Transverse colon (tissue), 4 donors: Measurements from ENCODE around the gene UBE2L5. TPM values are rescaled to one million over a fixed set of nuclear protein-coding genes. Genes with fewer than 3 reads are reported as not detected.
A peak's percentile ranks its signal among the peaks of the same experiment; 100 is the strongest.
"Not testable (repeated sequence)": the region's sequence is repeated elsewhere in the genome, so short reads cannot be mapped to it uniquely, and the experiment has no call there.

ENCODE experiments used
- DNase-seq: peaks from one replicate; pipeline ENCODE4 v3.0.0-alpha.2; 2019
- H3K27ac ChIP-seq, 4 donors: fragments of 200-600 bp; sonication (generic); 2 replicates each; pipeline ENCODE4 v1.5.1; 2016 to 2018; ENCODE audit warnings: inconsistent platforms in 4 of 4
- H3K27me3 ChIP-seq: fragments of 200-600 bp; sonication (generic); 2 replicates; pipeline ENCODE4 v1.5.1; 2017; ENCODE audit warnings: inconsistent platforms
- H3K36me3 ChIP-seq, 4 donors: fragments of 200-600 bp; sonication (generic); 2 replicates each; pipeline ENCODE4 v1.5.1; 2017 to 2019; ENCODE audit warnings: inconsistent platforms in 4 of 4
- H3K4me1 ChIP-seq, 4 donors: fragments of 200-600 bp; sonication (generic); 2 replicates each; pipeline ENCODE4 v1.5.1; 2017 to 2020; ENCODE audit warnings: inconsistent platforms in 4 of 4
- H3K4me3 ChIP-seq, 4 donors: fragments of 200-600 bp; sonication (generic); 1 replicate in 1 of 4; 2 replicates in 3 of 4; pipeline versions ENCODE4 v1.5.1 to v1.6.1; 2017 to 2019; ENCODE audit warnings: inconsistent platforms in 4 of 4
- H3K9me3 ChIP-seq, 2 donors: fragments of 200-600 bp; sonication (generic); 2 replicates each; pipeline ENCODE4 v1.5.1; 2017 to 2019; ENCODE audit warnings: inconsistent platforms in 2 of 2
- EP300 ChIP-seq: sonication (generic); formaldehyde crosslinking; IDR thresholded peaks from one replicate; pipeline ENCODE4 v1.6.1; 2017; ENCODE audit warnings: antibody characterized with exemption, low read depth
- POLR2A ChIP-seq: fragments of 450-650 bp; IDR thresholded peaks from one replicate; pipeline ENCODE4 v1.6.1; 2016; ENCODE audit warnings: antibody characterized with exemption, mild to moderate bottlenecking, moderate library complexity
- POLR2AphosphoS5 ChIP-seq, 3 donors: sonication (generic); formaldehyde crosslinking; IDR thresholded peaks; one replicate each; pipeline ENCODE4 v1.6.1; 2016; ENCODE audit warnings: antibody characterized with exemption in 3 of 3
- WGBS, 2 donors: methylation state at CpG; one replicate each; pipeline ENCODE4 v1.1.5; 2018; ENCODE audit warnings: low coverage in 1 of 2; 5-methylcytosine and 5-hydroxymethylcytosine counted together
- in situ Hi-C, 4 donors: fragments of 200-750 bp; cut with MboI; loops; one replicate each; pipeline versions ENCODE4 v1.15.0 to v1.15.1; 2017; ENCODE audit warnings: low sequenced_read_pairs in 3 of 4, low pct_ligation_motif_present in 1 of 4, low pct_unique_long_range_greater_than_20kb in 1 of 4
- intact Hi-C: fragments of 100-400 bp; cut with DNase I; formaldehyde crosslinking; loops from one replicate; pipeline ENCODE4 v1.15.1; 2023; ENCODE audit warnings: low total_unique reads
- total RNA-seq, 4 donors: library from RNA; depleted of rRNA; stranded (reverse); fragments of >200 nt; gene quantifications; one replicate each; pipeline ENCODE4 v1.1.0, GENCODE V29; 2016
- TF ChIP-seq, protein P1 (sequence below), 5 experiments: fragments of 200-600 bp in 3 of 5; fragments of 450-650 bp in 2 of 5; sonication (generic) in 3 of 5; IDR thresholded peaks; 1 replicate in 2 of 5; 2 replicates in 3 of 5; pipeline ENCODE4 v1.5.1; 2016 to 2017; ENCODE audit warnings: antibody characterized with exemption in 5 of 5, inconsistent platforms in 3 of 5, mild to moderate bottlenecking in 2 of 5, moderate library complexity in 1 of 5

Gene UBE2L5
- total RNA-seq, 4 donors from 2014 or later: not detected

DNA sequence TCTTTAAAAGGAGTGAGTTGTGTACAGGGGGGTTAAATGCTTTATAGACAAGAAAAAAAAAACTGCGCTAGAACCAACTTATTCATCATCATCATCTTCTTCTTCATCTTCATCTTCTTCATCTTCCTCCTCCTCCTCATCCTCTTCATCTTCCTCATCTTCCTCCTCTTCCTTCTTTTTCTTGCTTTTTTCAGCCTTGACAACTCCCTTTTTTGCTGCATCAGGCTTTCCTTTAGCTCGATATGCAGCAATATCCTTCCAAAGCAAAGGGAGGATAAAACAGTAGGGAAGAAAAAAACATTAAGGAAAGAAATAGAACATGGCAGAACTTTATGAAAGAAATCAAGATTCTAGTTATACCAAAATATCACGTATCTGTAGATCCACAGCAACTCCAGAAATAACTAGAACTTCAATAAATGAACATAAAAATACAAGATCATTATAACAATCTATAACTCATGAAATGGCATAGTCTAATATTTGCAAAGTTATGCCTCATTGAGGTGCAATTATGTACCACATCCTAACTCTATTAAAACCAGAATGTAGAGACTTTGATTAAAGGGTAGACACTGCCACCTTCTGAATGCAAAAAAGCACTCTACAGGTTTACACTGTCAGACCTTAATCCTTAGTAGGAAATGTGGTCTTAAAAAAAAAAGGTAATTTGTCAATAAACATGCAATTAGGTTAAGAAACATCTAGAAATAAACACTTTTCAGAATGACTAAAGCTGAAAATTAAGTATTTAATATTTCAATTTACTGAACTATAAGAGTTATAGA, 39.2 kb downstream of the UBE2L5 start:
- H3K9me3 ChIP-seq, H3K4me3 ChIP-seq, DNase-seq, H3K27me3 ChIP-seq: not testable (repeated sequence)
- in situ Hi-C loops (loop anchor here in 3 of 4 donors (10.0 to 25.0 kb wide), 2 partner anchors 57 to 324 kb away; no protein-coding TSS in a partner anchor), intact Hi-C loops (loop anchor here (5.0 to 10.0 kb wide), 2 partner anchors 54 to 337 kb away; no protein-coding TSS in a partner anchor)
- peaks cover 4 to 40% (median 22%) of the 10 kb centered on the region in 4 donors for H3K4me1 ChIP-seq
- TF ChIP-seq, protein P1, sequence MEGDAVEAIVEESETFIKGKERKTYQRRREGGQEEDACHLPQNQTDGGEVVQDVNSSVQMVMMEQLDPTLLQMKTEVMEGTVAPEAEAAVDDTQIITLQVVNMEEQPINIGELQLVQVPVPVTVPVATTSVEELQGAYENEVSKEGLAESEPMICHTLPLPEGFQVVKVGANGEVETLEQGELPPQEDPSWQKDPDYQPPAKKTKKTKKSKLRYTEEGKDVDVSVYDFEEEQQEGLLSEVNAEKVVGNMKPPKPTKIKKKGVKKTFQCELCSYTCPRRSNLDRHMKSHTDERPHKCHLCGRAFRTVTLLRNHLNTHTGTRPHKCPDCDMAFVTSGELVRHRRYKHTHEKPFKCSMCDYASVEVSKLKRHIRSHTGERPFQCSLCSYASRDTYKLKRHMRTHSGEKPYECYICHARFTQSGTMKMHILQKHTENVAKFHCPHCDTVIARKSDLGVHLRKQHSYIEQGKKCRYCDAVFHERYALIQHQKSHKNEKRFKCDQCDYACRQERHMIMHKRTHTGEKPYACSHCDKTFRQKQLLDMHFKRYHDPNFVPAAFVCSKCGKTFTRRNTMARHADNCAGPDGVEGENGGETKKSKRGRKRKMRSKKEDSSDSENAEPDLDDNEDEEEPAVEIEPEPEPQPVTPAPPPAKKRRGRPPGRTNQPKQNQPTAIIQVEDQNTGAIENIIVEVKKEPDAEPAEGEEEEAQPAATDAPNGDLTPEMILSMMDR (IDR thresholded peaks at IDR 0.05): peak; percentile 24 to 47 (median 42)
- H3K27ac ChIP-seq: peak overlapping the region; percentile 99 to 100 (median 100)
- H3K36me3 ChIP-seq: peaks cover 0 to 11% (median 2%) of the 10 kb centered on the region in 4 donors
- WGBS, 2 donors: 73 to 79% methylated on average over 2 to 3 of the region's 3 CpGs

DNA sequence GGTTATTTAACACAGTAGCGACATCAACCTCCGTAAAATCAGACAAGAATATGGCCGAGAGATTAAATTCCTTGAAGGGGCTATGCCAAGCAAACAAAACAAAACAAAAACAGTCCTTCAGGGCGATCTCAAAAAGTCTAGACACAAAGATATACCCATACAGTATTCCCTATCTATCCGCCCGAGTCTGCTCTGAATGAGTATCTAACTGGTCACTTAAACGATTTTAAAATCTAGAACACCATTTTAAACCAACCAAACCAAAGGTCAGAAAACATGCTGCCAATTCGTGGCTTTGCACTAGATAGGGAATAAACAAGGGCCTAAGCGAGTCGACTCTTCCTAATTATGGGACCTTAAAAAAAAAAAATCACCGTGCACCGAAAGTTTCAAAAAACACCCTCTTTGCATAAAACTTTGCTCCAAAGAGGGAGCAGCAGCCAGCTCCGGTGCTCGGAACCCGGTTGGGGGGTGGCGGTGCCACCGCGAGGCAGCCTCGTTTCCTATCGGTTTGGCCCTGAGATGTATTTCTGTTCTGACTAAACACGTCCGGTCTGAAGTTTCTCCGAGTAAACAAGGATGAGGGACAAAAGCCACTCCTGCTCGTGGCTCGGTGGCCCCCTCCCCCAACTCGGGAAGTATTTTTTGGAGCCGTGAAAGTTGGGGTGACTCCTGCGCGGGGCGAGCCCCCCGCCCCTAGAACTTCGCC, 41.6 kb downstream of the UBE2L5 start:
- peak; percentile 75 for DNase-seq
- in situ Hi-C loops (loop anchor here in 3 of 4 donors (10.0 to 25.0 kb wide), 2 partner anchors 59 to 327 kb away; no protein-coding TSS in a partner anchor), intact Hi-C loops (loop anchor here (1.0 to 10.0 kb wide), 4 partner anchors 57 to 339 kb away; partner anchors contain the start of gene USPL1)
- TF ChIP-seq POLR2A (peak; percentile 53), EP300 (no peak), POLR2AphosphoS5 (IDR thresholded peaks at IDR 0.05) (peak; percentile 20 to 57 (median 33))
- TF ChIP-seq, protein P1 (IDR thresholded peaks at IDR 0.05): peak in 2 of 5 experiments; percentile 4 to 14
- 0% methylated on average over 8 to 25 of the region's 32 CpGs for WGBS, 2 donors
- Histone ChIP-seq H3K9me3 (no peaks in the 10 kb centered on the region), H3K4me1 (peaks cover 4 to 39% (median 23%) of the 10 kb centered on the region in 4 donors), H3K27ac (peak overlapping the region; percentile 99 to 100 (median 100)), H3K27me3 (no peaks in the 10 kb centered on the region), H3K36me3 (peaks cover 0 to 11% (median 2%) of the 10 kb centered on the region in 4 donors), H3K4me3 (peak overlapping the region; percentile 68 to 98 (median 72))

DNA sequence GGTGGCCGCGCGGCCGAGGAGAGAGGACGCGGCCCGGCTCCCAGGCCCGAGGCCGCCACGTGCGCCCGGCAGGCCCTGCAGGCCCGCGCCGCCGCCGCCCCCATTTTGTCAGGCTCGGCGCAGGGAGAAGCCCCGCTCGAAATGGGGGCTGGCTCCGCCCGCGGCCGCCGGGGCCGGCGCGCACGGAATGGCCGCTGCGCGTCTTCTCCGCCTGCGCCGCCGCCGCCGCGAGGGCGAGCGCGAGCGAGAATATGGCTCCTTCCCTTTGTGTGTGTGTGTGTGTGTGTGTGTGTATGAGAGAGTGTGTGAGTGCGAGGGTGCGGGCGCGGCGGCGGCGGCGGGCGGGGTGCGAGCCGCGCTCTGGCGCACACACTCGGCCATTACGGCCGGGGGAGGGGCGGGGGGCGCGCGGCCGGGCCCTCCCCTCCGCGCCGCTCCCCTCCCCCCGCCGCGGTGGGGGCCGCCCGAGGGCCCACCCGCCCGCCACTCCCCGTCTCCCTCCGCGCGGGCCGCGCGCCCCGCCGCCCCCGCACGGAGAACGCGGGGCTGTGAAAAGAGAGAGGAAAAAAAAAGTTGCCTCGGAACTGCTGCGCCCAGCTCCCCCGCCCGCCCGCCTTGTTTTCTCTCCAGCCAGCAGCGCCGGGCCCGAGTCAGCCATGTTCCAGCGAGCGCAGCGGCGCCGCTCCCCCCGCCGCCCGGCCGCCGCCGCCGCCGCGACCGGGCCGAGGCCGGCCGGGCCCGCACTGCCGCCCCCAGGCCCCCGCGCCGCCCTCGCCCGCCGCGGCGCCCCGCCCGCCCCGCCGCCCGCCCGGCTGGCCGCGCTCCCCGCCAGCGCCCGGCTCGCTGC, 42.4 kb downstream of the UBE2L5 start:
- H3K4me3 ChIP-seq: peak overlapping the region; percentile 68 to 98 (median 72)
- intact Hi-C loops (loop anchor here (1.0 to 10.0 kb wide), 4 partner anchors 57 to 340 kb away; partner anchors contain the start of gene USPL1), in situ Hi-C loops (loop anchor here in 3 of 4 donors (5.0 to 25.0 kb wide), 3 partner anchors 60 to 327 kb away; partner anchors contain the start of gene USPL1 (in 1 of the 3))
- peaks cover 4 to 32% (median 23%) of the 10 kb centered on the region in 4 donors for H3K4me1 ChIP-seq
- WGBS, 2 donors: 0% methylated on average over 53 of the region's 136 CpGs; no CpG with 5 or more reads in 1 of the 2 donors
- DNase-seq: peak; percentile 78
- H3K36me3 ChIP-seq: peaks cover 0 to 11% (median 2%) of the 10 kb centered on the region in 4 donors
- H3K9me3 ChIP-seq: no peaks in the 10 kb centered on the region
- peak overlapping the region; percentile 99 to 100 (median 100) for H3K27ac ChIP-seq
- no peaks in the 10 kb centered on the region for H3K27me3 ChIP-seq
- TF ChIP-seq, protein P1 (IDR thresholded peaks at IDR 0.05): peak in 1 of 5 experiments; percentile 1
- TF ChIP-seq POLR2A (no peak), POLR2AphosphoS5 (IDR thresholded peaks at IDR 0.05) (peak in 2 of 3 donors; percentile 2 to 38), EP300 (no peak)
